GM21423 (cell line): ENCODE results near the gene ITIH6.
"Not testable (repeated sequence)": the region's sequence is repeated elsewhere in the genome, so short reads cannot be mapped to it uniquely, and the experiment has no call there.

Experiments used
- ATAC-seq: cut with Tn5 transposase; IDR thresholded peaks from one replicate; pipeline ENCODE4 v1.9.1; 2021; ENCODE audit warnings: mild to moderate bottlenecking, moderate library complexity; ENCODE audit not compliant: unreplicated experiment

The ITIH6 gene, protein sequence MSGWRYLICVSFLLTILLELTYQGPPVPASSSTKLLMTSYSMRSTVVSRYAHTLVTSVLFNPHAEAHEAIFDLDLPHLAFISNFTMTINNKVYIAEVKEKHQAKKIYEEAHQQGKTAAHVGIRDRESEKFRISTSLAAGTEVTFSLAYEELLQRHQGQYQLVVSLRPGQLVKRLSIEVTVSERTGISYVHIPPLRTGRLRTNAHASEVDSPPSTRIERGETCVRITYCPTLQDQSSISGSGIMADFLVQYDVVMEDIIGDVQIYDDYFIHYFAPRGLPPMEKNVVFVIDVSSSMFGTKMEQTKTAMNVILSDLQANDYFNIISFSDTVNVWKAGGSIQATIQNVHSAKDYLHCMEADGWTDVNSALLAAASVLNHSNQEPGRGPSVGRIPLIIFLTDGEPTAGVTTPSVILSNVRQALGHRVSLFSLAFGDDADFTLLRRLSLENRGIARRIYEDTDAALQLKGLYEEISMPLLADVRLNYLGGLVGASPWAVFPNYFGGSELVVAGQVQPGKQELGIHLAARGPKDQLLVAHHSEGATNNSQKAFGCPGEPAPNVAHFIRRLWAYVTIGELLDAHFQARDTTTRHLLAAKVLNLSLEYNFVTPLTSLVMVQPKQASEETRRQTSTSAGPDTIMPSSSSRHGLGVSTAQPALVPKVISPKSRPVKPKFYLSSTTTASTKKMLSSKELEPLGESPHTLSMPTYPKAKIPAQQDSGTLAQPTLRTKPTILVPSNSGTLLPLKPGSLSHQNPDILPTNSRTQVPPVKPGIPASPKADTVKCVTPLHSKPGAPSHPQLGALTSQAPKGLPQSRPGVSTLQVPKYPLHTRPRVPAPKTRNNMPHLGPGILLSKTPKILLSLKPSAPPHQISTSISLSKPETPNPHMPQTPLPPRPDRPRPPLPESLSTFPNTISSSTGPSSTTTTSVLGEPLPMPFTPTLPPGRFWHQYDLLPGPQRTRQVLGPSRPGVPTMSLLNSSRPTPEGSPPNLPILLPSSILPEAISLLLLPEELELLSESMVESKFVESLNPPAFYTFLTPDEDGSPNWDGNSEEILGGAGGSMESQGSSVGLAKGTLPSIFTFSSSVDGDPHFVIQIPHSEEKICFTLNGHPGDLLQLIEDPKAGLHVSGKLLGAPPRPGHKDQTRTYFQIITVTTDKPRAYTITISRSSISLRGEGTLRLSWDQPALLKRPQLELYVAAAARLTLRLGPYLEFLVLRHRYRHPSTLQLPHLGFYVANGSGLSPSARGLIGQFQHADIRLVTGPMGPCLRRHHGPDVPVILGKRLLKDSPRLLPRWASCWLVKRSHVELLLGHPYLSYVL

DNA sequence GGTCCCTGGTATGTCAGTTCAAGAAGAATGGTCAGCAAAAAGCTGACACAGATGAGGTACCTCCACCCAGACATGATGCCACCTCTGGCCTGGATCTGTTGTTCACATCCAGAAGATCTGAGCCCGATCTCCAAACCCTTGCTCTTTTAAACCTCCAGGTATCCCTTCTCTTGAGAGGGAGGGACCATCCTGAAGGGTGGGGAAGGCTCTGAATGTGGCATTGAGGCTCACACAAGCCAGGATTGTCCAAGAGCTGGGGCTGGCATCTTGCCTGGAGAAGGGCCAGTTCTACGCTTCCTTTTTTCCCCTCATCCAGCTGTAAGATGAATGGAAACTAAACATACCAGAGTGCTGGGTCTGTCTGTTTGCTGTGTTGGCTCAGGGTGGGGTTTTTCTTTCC, at the start of gene ITIH6:
Gene ITIH6, minus strand, starts transcription at position 119 of the 400 bp plus-strand sequence. Its CDS starts 45 bp downstream, at position 74.
- ATAC-seq = no peak

DNA sequence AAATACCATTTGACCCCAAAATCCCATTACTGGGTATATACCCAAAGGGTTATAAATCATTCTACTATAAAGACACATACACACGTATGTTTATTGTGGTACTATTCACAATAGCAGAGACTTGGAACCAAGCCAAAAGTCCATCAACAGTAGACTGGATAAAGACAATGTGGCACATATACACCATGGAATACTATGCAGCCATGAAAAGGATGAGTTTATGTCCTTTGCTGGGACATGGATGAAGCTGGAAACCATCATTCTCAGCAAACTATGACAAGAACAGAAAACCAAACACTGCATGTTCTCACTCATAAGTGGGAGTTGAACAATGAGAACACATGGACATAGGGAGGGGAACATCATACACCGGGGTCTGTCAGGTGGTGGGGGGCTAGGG, 49.6 kb upstream of the ITIH6 start:
- ATAC-seq = not testable (repeated sequence)

DNA sequence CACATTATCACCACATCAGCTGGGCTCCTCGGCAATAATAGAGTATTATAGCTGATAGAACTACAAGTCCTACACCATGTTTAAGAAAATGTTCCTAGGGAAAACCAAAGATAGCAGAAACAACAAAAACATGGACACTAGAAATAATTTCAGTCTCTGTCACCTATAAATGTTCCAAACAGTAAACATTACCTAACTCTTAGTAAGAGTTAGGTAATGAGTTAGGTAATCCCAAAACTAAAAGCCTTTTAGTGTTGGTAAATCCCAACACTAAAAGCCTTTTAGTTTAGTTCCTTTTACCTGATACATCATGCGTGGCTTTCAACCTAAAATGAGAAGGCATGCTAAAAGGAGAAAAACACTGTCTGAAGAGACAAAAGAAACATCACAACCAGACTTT, 45.0 kb upstream of the ITIH6 start:
- no peak for ATAC-seq

DNA sequence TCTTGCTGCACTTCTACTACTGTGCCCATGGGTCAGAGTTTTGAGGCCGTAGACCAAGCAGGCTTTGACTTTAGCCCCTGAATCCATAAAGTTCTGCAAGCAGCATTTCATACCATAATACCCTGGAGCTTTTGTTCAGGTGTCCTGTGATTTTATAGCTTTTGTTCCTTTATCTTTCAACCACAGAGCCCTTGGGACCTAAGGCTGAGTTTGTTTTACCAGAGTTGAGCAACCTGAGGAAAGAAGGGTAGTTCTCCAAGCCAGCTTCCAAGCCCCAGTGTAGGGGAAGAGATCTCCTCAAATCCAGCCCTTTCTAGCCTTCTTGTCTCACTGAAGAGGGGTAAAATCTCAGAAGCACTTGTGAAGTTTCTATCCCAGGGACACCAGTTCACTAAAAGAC, 44.6 kb upstream of the ITIH6 start:
- ATAC-seq = no peak

DNA sequence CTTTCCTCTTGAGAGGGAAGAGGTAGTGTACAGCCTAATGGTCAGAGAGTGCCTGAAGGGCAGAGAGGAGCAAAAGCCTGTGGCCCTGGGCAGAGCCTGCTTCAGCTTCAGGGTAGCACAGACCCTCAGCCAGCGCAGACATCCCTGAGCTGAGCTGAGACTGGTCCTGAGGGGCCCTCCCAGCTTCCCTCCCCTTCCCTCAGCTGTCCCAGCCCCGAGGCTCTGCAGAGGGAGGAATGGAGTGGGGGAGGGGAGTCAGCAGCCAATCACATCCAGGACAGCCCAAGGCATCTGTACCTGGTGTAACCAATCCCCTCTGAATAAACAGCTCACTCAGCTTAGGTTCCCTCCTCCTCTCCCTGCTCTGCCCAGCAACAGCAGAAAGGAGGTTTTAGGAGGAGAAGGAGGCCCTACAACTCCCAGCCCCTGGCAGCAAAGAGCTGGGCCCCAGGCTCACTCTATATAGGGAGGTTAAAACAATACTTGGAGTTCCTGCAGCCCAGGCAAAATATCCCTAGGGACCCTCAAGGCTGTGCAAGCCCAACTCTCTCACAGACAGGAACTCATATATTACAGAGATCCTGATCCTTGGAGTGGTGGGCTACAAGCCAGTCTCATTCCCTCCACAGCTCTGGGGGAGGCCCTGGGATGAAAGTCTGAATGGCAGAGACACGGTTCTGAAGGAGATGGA, 43.3 kb upstream of the ITIH6 start:
- ATAC-seq = not testable (repeated sequence)

DNA sequence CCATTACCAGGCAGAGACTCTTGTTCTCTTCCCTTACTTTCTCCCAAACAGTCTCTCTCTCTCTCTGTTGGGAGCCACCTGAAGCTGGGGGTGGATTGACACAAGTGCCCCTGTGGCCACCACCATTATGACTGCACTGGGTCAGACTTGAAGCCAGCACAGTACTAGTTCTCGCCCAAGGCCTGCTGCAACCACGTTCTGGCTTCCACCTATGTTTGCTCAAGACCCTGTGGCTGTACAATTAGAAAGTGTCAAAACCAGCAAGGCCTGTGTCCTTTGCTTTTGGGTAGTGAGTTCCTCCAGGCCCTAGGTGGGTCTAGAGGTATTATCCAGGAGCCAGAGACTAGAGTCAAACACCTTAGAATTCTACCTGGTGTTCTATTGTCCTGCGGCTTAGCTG, 40.5 kb upstream of the ITIH6 start:
- no peak for ATAC-seq

DNA sequence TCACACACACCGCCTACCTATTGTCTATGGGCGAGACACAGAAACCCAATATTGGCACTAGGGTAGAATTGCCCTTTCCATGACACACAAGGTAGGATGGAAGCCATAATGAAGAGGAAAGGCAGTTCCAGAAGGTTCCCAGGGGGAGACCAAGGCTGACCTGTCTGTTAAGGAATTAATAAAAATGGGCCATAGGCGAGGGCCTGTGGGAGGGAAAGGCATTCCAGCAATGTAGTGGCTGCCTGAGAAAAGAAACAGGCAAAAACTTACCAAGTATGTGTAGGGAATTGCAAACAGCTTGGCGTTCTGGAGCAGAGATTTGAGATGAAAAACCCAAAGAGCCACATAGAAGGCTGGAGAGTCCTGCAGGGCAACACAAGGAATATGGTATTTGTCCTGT, 28.5 kb upstream of the ITIH6 start:
- no peak for ATAC-seq

DNA sequence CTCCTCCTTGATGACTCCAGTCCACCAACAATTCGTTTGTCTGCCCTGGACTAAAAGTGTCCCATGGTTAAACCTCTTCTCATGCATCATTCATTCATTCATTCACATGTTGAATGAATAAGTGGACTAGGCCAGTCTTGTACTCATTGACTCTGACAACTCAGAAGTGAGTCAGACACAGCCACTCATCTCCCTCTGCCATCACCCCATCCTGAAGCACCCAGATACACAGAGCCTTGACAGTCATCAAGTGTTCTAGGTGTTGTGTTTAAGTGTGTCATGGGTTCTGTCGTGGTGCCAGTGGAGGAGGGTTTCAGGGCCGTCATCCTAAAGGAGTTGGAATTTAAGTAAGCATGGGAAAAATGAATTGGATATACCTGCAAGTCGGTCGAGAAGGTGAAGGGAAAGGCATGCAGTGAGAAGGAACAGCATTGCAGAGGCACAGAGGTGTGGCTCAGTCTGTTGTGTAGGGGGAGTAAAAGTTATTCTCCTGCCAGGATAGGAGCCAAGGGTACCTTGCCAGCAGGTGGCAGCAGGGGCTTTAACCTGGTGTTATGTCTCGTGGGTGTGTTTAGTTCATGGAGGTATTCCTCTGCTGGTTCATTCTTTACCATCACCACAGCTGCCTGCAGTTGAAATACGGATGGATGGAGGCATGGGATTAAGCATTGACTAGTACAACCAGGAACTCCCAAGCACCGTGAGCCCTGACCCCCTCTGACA, 27.8 kb upstream of the ITIH6 start:
- ATAC-seq = no peak

DNA sequence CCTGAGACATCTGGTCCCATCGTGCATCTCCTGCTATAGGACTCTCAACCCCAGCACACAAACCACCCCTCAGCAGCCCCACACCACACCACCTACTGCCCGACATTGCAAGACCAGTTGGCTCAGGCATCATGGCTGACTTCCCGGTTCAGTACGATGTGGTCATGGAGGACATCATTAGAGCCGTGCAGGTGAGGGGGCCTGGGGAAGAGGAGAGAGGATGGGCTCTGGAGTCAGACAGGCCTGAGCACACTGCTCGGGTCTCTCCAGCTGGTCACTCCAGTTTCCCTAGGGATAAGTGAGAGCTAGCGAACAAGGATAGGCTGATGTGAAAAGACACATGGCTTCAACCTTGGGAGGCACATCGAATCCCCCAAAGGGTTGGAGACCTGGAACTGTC, 26.7 kb upstream of the ITIH6 start:
- no peak for ATAC-seq

DNA sequence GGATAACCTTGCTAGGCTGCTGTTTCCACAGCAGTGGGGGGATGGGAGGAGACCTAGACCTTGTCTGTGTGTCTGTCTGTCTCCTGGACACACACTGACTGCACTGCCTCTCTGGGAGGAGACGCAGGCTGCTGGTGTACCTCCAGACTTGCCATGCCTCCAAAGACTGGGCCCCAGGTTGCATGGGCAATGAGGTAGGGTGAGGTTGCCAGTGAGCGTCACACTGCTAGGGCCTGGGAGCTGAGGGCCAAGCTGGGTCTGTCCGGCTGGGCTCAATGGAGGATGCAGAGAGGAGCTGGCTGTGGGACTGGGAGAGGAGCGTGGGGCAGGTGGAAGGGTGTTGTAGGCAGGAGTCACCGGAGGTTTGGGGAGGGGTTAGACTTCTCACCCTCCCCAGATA, 26.1 kb upstream of the ITIH6 start:
- no peak for ATAC-seq

DNA sequence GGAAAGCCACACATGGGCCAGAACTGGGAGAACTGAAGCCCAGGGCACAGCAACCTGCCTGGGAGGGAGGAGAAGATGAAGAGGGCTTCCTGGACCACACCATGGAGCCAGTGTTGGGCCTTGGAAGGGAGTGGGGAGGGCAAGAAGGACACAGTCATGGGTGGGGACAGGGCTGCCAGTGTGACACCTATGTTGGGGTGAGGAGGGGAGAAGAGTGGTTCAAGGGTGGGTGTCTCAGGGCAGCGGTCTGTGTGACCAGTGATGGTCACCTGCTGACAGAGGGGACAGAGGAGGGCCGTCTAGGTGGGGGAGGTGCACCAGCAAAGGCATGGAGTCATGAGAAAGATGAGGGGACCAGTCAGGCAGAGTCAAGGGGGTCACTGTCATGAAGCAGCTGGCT, 23.3 kb upstream of the ITIH6 start:
- no peak for ATAC-seq

DNA sequence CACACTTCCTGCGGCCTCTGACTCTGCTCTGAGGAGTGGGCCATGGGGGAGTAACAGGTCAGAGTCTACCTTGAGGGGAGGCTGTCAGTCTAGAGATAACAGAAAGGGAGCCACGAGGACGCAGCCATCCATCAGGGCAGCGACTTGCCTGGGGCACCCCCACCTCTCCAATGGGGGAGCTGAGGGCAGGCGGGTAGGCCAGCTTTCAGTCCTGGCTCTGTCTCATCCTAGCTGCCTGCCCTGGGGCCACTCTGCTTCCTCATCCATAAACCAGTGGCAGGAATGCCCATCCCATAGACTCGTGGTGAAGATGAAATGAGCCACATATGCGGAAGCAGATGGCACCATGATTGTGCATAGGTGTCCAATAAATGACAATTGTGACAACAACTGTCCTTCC, 22.7 kb upstream of the ITIH6 start:
- ATAC-seq = no peak

DNA sequence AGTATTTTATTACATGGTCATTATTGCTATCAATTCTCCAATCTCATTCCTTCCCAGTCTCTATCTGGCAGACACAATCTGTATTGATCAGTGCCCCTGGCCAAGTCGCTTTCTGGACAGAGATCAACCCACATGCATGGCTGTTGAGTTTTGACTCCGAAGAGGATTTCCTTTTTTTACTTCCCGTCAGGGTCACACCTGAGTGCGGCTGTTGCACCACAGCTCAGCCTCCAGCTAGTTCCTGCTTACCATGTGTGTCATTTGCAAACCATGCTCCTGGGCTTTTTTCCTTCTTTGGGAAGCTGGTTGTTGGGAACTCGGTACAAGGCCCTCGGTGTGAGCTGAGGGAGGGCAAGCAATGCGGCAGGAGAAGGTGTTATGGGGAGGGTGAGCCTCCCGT, 21.1 kb upstream of the ITIH6 start:
- ATAC-seq = no peak

DNA sequence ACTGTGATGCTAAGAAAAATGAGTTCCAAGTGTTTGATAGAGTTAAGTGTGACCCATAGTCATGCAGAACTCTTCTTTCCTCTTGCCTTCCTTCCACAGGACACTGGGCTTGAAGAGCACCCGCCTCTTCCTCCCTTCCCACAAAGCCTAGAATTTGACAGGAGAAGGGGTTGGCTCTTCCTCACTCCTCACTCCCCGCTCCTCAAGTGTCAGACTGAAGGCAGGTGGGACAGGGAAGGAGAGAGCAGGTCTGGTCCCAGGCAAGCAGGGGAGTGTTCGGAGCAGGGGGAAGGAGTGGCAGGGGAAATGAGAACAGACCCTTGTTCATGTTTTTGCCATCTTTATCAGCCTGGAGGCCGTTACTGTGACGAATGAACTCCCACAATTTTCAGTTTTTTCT, 20.2 kb upstream of the ITIH6 start:
- no peak for ATAC-seq

DNA sequence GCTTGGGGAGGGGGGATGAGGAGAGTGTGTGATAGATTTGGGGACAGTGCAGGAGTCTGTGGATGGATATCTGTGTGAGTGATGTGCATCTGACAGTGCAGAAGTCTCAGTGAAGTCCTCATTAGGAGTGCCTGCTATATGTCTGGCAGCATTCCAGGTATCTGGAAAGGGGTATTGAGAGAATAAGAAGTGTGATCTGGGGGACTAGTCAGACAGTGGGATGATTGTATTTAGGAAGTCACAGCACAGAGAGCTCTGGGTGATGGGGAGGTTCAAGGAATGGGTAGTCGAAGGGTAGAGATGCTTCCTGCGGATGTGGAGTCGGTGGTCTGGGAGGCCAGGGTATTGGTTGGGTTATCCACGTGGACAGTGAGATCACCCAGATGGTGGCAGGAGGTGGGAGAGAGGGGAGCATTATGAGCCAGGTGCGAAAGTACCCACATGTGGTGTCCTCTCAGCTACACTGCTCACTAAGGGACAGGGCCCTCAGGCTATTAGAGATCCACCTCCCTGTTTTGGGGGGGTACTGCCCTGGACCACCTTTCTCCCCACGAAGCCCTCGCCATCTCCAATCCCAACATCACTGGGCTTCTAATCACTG, 19.3 kb upstream of the ITIH6 start:
- ATAC-seq = no peak

DNA sequence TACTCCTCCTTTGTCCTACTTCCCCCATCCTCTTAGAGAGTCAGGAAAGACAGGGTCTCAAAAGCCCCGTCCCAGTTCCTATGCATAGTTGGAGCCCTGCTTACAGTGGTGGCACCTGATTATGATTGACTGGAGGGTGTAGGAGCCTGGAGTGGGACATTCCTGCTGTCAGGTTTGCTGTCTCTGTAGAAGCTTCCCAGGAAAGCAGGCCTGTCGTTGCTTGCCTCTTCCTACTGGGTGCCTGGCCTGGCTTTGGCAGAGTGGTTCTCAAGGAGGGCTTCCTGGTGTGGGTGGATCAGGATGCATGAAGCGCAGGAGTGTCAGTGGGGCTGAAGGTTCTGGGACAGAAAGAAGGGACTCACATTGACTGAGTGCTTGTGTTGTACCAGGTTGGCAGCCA, 14.3 kb upstream of the ITIH6 start:
- no peak for ATAC-seq

DNA sequence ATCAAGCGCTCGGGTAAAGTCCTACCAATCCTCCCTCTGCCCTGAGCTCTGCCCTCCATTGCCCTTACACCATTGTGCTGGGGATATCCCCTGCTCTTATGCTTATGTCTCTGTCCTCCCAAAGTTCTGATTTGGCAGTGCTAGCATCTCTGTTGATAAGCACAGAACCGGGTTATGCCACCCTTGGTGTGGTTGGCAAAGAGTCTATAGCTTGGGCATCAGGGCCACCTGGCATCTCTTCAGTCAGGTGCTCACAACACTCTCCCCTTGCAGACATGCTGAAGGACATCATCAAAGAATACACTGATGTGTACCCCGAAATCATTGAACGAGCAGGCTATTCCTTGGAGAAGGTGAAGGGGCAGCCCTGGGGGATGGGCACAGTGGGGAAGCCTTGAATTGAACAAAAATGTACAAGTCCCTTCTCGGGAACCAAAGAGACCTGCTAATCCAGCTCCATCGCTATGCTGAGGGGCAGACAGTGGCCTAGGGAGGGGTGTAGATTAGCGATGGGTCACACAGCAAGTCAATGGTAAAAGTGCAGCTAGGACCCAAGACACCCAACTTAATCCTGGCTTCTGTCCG, 13.3 kb upstream of the ITIH6 start:
- ATAC-seq = no peak

DNA sequence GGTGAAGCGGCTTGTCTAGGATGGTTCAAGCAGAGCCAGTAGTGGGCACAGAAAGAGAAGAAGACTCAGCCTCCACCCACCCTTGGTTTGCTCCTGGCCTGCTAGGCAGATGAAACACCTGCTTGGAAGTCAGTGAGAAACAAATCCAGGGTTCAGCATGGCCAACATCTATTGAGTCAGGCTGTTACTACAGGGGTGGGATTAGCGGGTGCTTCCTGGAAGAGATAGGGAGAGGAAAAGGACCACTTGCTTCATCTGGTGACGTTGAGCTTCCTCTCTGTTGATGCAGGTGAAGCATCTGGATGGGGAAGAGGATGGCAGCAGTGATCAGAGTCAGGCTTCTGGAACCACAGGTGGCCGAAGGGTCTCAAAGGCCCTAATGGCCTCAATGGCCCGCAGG, 12.5 kb upstream of the ITIH6 start:
- ATAC-seq = no peak
